Gastrocnemius medialis (tissue), 4 donors: ENCODE results near the gene RGR. TPM values are rescaled to one million over a fixed set of nuclear protein-coding genes. Genes with fewer than 3 reads are reported as not detected.

ENCODE experiments used
- ATAC-seq, 2 donors: fragments of 150-250 bp; one replicate each; pipeline ENCODE4 v1.9.1; 2016
- DNase-seq, 2 donors: peaks; one replicate each; pipeline ENCODE4 v3.0.0-alpha.2; 2019
- H3K27ac ChIP-seq, 4 donors: fragments of 200-600 bp; sonication (generic); 1 replicate in 1 of 4; 2 replicates in 3 of 4; pipeline ENCODE4 v1.5.1; 2016 to 2018; ENCODE audit warnings: mild to moderate bottlenecking in 2 of 4, moderate library complexity in 1 of 4
- H3K27me3 ChIP-seq, 3 donors: fragments of 200-600 bp; sonication (generic) in 2 of 3; 1 replicate in 1 of 3; 2 replicates in 2 of 3; pipeline versions ENCODE4 v1.5.1 to v1.6.0; 2016 to 2019; ENCODE audit warnings: mild to moderate bottlenecking in 1 of 3, moderate library complexity in 1 of 3
- H3K36me3 ChIP-seq, 2 donors: fragments of 200-600 bp; sonication (generic) in 1 of 2; one replicate each; pipeline ENCODE4 v1.5.1; 2017 to 2018
- H3K4me1 ChIP-seq, 2 donors: fragments of 200-600 bp; sonication (generic) in 1 of 2; one replicate each; pipeline ENCODE4 v1.5.1; 2016 to 2017; ENCODE audit warnings: mild to moderate bottlenecking in 2 of 2
- H3K4me3 ChIP-seq, 4 donors: fragments of 200-600 bp; sonication (generic) in 3 of 4; 1 replicate in 1 of 4; 2 replicates in 3 of 4; pipeline ENCODE4 v1.5.1; 2016 to 2019; ENCODE audit warnings: mild to moderate bottlenecking in 2 of 4
- H3K9me3 ChIP-seq, 3 donors: fragments of 200-600 bp; sonication (generic) in 2 of 3; 1 replicate in 1 of 3; 2 replicates in 2 of 3; pipeline ENCODE4 v1.5.1; 2016 to 2019
- POLR2A ChIP-seq, 2 donors: fragments of 450-650 bp; IDR thresholded peaks; one replicate each; pipeline ENCODE4 v1.6.1; 2017; ENCODE audit warnings: antibody characterized with exemption in 2 of 2, mild to moderate bottlenecking in 2 of 2, moderate library complexity in 2 of 2
- in situ Hi-C, 4 donors: fragments of 200-750 bp; cut with MboI; loops; one replicate each; pipeline versions ENCODE4 v1.15.0 to v1.8.0; 2017; ENCODE audit warnings: low sequenced_read_pairs in 4 of 4
- intact Hi-C: fragments of 100-400 bp; cut with DNase I; formaldehyde crosslinking; loops from one replicate; pipeline ENCODE4 v1.15.1; 2023; ENCODE audit warnings: low total_unique reads
- total RNA-seq, 4 donors: library from RNA; depleted of rRNA; stranded (reverse); fragments of >200 nt; gene quantifications; one replicate each; pipeline versions ENCODE4 v1.1.0 to v1.2.3, GENCODE V29; 2016
- TF ChIP-seq, protein P1 (sequence below), 5 experiments: fragments of 450-650 bp in 3 of 5; fragments of 200-600 bp in 2 of 5; sonication (generic) in 2 of 5; IDR thresholded peaks in 4 of 5; conservative IDR thresholded peaks in 1 of 5; 1 replicate in 4 of 5; 2 replicates in 1 of 5; pipeline ENCODE4 v1.5.1; 2016 to 2019; ENCODE audit warnings: antibody characterized with exemption in 5 of 5, mild to moderate bottlenecking in 3 of 5, moderate library complexity in 3 of 5

RGR gene
- total RNA-seq, 4 donors from 2014 or later: 0.22 TPM; not detected in 3

DNA sequence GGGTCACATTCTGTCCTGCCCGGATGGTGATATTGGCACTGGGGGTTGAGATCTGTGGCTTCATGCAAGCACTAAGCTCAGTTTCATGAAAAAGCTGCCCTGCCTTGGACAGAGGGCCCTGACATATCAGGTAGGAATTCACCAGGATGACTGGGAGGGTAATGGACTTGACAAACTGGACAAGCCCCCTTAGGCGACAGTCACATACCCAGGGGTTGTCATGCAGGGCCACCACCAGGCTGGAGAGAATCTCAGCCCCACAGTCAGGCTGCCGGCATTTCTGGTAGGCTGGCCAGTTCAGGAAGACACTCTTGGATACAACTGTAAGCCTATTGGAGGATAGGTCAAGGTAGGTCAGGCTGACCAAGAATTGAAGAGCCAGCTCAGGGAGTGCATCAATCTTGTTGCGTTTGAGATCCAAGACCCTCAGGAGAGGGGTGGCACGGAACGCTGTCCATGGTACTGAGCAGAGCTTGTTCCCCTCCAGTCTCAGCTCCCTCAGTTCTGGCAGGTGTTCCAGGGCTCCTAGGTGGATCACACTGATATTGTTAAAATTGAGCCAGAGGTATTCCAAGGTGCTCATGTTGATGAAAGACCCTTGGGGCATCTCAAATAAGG lies 20.3 kb upstream of the RGR start:
- TF ChIP-seq POLR2A (IDR thresholded peaks at IDR 0.05): no peak
- TF ChIP-seq, protein P1, sequence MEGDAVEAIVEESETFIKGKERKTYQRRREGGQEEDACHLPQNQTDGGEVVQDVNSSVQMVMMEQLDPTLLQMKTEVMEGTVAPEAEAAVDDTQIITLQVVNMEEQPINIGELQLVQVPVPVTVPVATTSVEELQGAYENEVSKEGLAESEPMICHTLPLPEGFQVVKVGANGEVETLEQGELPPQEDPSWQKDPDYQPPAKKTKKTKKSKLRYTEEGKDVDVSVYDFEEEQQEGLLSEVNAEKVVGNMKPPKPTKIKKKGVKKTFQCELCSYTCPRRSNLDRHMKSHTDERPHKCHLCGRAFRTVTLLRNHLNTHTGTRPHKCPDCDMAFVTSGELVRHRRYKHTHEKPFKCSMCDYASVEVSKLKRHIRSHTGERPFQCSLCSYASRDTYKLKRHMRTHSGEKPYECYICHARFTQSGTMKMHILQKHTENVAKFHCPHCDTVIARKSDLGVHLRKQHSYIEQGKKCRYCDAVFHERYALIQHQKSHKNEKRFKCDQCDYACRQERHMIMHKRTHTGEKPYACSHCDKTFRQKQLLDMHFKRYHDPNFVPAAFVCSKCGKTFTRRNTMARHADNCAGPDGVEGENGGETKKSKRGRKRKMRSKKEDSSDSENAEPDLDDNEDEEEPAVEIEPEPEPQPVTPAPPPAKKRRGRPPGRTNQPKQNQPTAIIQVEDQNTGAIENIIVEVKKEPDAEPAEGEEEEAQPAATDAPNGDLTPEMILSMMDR (IDR thresholded peaks at IDR 0.05 in 4 of 5, conservative IDR thresholded peaks at IDR 0.05 in 1 of 5): no peak
- Histone ChIP-seq H3K4me1 (no peaks in the 10 kb centered on the region), H3K36me3 (no peaks in the 10 kb centered on the region), H3K9me3 (no peaks in the 10 kb centered on the region), H3K4me3 (no peak overlapping the region), H3K27me3 (no peaks in the 10 kb centered on the region), H3K27ac (no peak overlapping the region)
- no peak for ATAC-seq
- in situ Hi-C loops (no loop called here), intact Hi-C loops (no loop called here)
- DNase-seq: no peak

DNA sequence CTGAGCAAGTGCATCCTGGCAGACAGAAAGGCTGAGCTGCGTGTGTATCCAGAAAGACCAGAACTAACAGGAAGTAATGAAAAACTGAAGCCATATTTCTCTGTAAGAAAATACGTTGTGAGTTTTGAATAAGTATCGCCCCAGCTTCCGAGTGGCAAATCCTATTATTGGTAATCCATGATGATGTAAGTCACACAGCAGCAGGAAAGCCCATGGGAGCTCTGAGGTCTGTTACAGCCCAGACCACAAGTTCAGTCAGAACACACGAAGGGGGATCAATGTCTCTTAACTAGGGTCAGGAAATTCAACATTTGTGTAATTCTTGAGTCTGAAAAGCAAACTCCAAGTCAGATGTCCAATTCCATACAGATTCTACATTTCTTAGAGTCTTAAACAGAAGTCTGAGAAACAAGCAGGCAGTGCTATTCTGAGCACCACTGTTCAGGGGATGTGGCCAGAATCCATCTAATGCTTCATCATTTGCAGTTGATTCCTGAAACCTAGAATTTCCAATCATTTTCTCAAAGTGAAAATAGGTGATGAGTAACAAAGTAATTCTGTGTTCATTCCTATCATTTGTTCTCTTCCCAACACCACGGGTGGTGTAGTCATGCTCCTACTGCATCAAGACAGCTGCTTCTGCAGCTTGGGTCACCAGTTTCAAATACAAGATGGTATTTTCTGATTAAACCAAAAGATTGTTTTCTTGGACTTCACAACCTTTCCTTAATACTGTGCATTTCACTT lies 19.3 kb upstream of the RGR start, which contains the start of gene LRIT2:
LRIT2 (minus strand) TSS at position 118 of the 747 bp plus-strand sequence; CDS start at position 94, 24 bp downstream.
- ATAC-seq: no peak
- in situ Hi-C loops: no loop called here

DNA sequence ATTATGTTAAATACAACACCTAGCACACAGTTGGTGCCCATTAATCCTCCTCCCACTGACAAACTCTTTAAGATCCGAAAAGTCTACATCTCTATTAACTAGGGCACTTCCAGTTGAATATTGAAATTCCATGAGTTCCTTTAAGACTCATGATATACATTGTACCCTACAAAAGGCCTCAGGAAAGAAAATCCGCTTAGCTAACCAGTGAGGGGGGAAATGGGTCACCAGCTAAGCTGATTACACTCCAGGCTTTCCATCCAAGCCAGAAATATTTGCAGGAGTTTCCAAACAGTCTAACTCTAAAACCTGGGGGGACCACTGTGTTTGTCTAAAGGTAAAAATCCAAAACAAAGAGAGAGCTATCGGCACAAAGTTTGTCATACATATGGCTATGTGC lies 18.2 kb upstream of the RGR start:
- no peak for DNase-seq
- intact Hi-C loops: no loop called here
- H3K36me3 ChIP-seq: no peaks in the 10 kb centered on the region
- H3K4me3 ChIP-seq: no peak overlapping the region
- no peak for TF ChIP-seq POLR2A (IDR thresholded peaks at IDR 0.05)
- TF ChIP-seq, protein P1 (IDR thresholded peaks at IDR 0.05 in 4 of 5, conservative IDR thresholded peaks at IDR 0.05 in 1 of 5): no peak
- H3K9me3 ChIP-seq: no peaks in the 10 kb centered on the region
- H3K4me1 ChIP-seq: no peaks in the 10 kb centered on the region
- H3K27me3 ChIP-seq: no peaks in the 10 kb centered on the region
- no peak overlapping the region for H3K27ac ChIP-seq
- ATAC-seq: no peak
- in situ Hi-C loops: no loop called here

More for the DNA sequence above, 19.3 kb upstream of the RGR start, which contains the start of gene LRIT2:
- Histone ChIP-seq H3K9me3 (no peaks in the 10 kb centered on the region), H3K27ac (no peak within 1 kb of the TSS), H3K4me3 (no peak within 1 kb of the TSS), H3K36me3 (no peaks in the 10 kb centered on the region), H3K4me1 (no peaks in the 10 kb centered on the region), H3K27me3 (no peaks in the 10 kb centered on the region)
- no peak for DNase-seq
- intact Hi-C loops: no loop called here
- TF ChIP-seq, protein P1 (IDR thresholded peaks at IDR 0.05 in 4 of 5, conservative IDR thresholded peaks at IDR 0.05 in 1 of 5): no peak
- TF ChIP-seq POLR2A (IDR thresholded peaks at IDR 0.05): no peak

DNA sequence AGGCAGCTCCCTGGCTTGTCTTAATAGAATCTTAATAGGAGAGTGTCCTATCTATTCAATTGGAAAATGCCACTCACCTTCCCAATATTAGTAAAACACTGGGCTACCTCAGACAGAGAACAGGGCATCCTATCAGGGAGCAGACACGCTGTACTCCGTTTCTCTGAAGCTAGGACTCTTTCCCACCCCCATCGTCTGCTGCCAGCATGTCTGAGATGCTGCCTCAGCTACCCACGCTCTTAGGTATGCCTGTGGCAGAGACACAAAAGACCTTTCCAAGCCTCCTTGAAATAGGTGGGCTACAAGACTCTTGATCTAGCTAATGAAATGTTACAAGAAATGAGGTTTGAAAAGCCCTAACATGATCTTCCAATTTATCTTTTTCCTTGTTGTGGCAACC lies 17.0 kb upstream of the RGR start:
- no peak for ATAC-seq
- no peak overlapping the region for H3K27ac ChIP-seq
- H3K9me3 ChIP-seq: no peaks in the 10 kb centered on the region
- no peaks in the 10 kb centered on the region for H3K27me3 ChIP-seq
- TF ChIP-seq, protein P1 (IDR thresholded peaks at IDR 0.05 in 4 of 5, conservative IDR thresholded peaks at IDR 0.05 in 1 of 5): no peak
- TF ChIP-seq POLR2A (IDR thresholded peaks at IDR 0.05): no peak
- DNase-seq: no peak
- intact Hi-C loops (no loop called here), in situ Hi-C loops (no loop called here)
- no peaks in the 10 kb centered on the region for H3K36me3 ChIP-seq
- H3K4me1 ChIP-seq: no peaks in the 10 kb centered on the region
- H3K4me3 ChIP-seq: no peak overlapping the region
